MM.1S (cell line): Measurements from ENCODE around the gene SAMD3.

Source experiments
- DNase-seq: peaks from one replicate; pipeline ENCODE4 v3.0.0-alpha.2; 2015
- H2AFZ ChIP-seq: fragments of 300-600 bp; sonication (generic); 2 replicates; pipeline ENCODE4 v1.6.0; 2016; ENCODE audit warnings: antibody characterized with exemption, low read length
- H3F3A ChIP-seq: fragments of 300-600 bp; sonication (generic); 2 replicates; pipeline ENCODE4 v1.6.1; 2016; ENCODE audit warnings: mild to moderate bottlenecking, antibody characterized with exemption, low read length, moderate library complexity, mixed read lengths; ENCODE audit not compliant: insufficient read depth
- H3K27ac ChIP-seq: fragments of 300-600 bp; sonication (generic); 2 replicates; pipeline ENCODE4 v1.5.1; 2016; ENCODE audit warnings: mild to moderate bottlenecking, low read length
- H3K27me3 ChIP-seq: fragments of 300-600 bp; sonication (generic); replicated peaks from 2 replicates; pipeline ENCODE4 v1.6.0; 2016; ENCODE audit warnings: low read length; ENCODE audit not compliant: insufficient read depth
- H3K36me3 ChIP-seq: fragments of 300-600 bp; sonication (generic); replicated peaks from 2 replicates; pipeline ENCODE4 v1.6.1; 2016; ENCODE audit warnings: mild to moderate bottlenecking, low read length, mixed read lengths; ENCODE audit not compliant: insufficient read depth
- H3K4me1 ChIP-seq: fragments of 300-600 bp; sonication (generic); 2 replicates; pipeline ENCODE4 v1.6.1; 2016; ENCODE audit warnings: low read length, mixed read lengths
- H3K4me2 ChIP-seq: fragments of 300-600 bp; sonication (generic); 2 replicates; pipeline ENCODE4 v1.6.0; 2016; ENCODE audit warnings: low read depth, low read length
- H3K4me3 ChIP-seq: fragments of 300-600 bp; sonication (generic); 2 replicates; pipeline ENCODE4 v1.5.1; 2016; ENCODE audit warnings: low read length, mixed read lengths
- H3K79me2 ChIP-seq: fragments of 300-600 bp; sonication (generic); 2 replicates; pipeline ENCODE4 v1.6.1; 2016; ENCODE audit warnings: mixed run types, low read length, mixed read lengths
- H3K9ac ChIP-seq: fragments of 300-600 bp; sonication (generic); 2 replicates; pipeline ENCODE4 v1.6.1; 2016; ENCODE audit warnings: low read length, mixed read lengths
- H3K9me2 ChIP-seq: fragments of 300-600 bp; sonication (generic); replicated peaks from 2 replicates; pipeline ENCODE4 v1.6.1; 2016; ENCODE audit warnings: mild to moderate bottlenecking, low read length, mixed read lengths; ENCODE audit not compliant: insufficient read depth
- H3K9me3 ChIP-seq: fragments of 300-600 bp; sonication (generic); replicated peaks from 2 replicates; pipeline ENCODE4 v1.6.1; 2016; ENCODE audit warnings: mild to moderate bottlenecking, low read length, mixed read lengths; ENCODE audit not compliant: insufficient read depth
- H4K20me1 ChIP-seq: fragments of 300-600 bp; sonication (generic); 2 replicates; pipeline ENCODE4 v1.6.1; 2016; ENCODE audit warnings: mild to moderate bottlenecking, low read length, moderate library complexity, mixed read lengths; ENCODE audit not compliant: insufficient read depth
- CTCF ChIP-seq: fragments of 300-600 bp; sonication (generic); IDR thresholded peaks from 2 replicates; pipeline ENCODE4 v1.5.1; 2016; ENCODE audit warnings: antibody characterized with exemption, low read length, mixed read lengths
- EZH2 ChIP-seq: fragments of 300-600 bp; sonication (generic); optimal IDR thresholded peaks from 2 replicates; pipeline ENCODE3; 2017; ENCODE audit warnings: low read depth, mild to moderate bottlenecking, antibody characterized with exemption, low read length, mixed read lengths
- EZH2phosphoT487 ChIP-seq: fragments of 300-600 bp; sonication (generic); IDR thresholded peaks from 2 replicates; pipeline ENCODE4 v1.6.1; 2018; ENCODE audit warnings: antibody characterized with exemption, low read length

Gene SAMD3

GRCh38 chr6:130113201-130113710 lies 109.5 kb downstream of the SAMD3 start:
- H3K4me2 ChIP-seq: no peak overlapping the region
- H3K9ac ChIP-seq: no peak overlapping the region
- H3K79me2 ChIP-seq: no peaks in the 10 kb centered on the region
- H3F3A ChIP-seq: no peaks in the 10 kb centered on the region
- DNase-seq: no peak
- H2AFZ ChIP-seq: no peak overlapping the region
- no peaks in the 10 kb centered on the region for H3K36me3 ChIP-seq
- H4K20me1 ChIP-seq: no peaks in the 10 kb centered on the region
- no peaks in the 10 kb centered on the region for H3K9me2 ChIP-seq
- TF ChIP-seq CTCF: no peak
- no peak for TF ChIP-seq EZH2phosphoT487
- no peak for TF ChIP-seq EZH2
- H3K27me3 ChIP-seq: no peaks in the 10 kb centered on the region
- no peak overlapping the region for H3K4me3 ChIP-seq
- no peaks in the 10 kb centered on the region for H3K4me1 ChIP-seq
- no peak overlapping the region for H3K27ac ChIP-seq
- no peaks in the 10 kb centered on the region for H3K9me3 ChIP-seq

- no peaks in the 10 kb centered on the region for H3K27me3 ChIP-seq
- no peaks in the 10 kb centered on the region for H3K79me2 ChIP-seq
- no peaks in the 10 kb centered on the region for H3K9me2 ChIP-seq
- H3K36me3 ChIP-seq: no peaks in the 10 kb centered on the region
- H3K4me1 ChIP-seq: no peaks in the 10 kb centered on the region
- DNase-seq: no peak
- no peak overlapping the region for H3K4me2 ChIP-seq
- H4K20me1 ChIP-seq: no peaks in the 10 kb centered on the region
- no peaks in the 10 kb centered on the region for H3F3A ChIP-seq
- no peak for TF ChIP-seq EZH2phosphoT487
- no peaks in the 10 kb centered on the region for H3K9me3 ChIP-seq
- no peak overlapping the region for H3K27ac ChIP-seq
- no peak overlapping the region for H3K9ac ChIP-seq
- no peak overlapping the region for H3K4me3 ChIP-seq
- no peak overlapping the region for H2AFZ ChIP-seq
Observed at GRCh38 chr6:130111031-130111430, 111.7 kb downstream of the SAMD3 start.

- no peaks in the 10 kb centered on the region for H3F3A ChIP-seq
- no peaks in the 10 kb centered on the region for H3K9me2 ChIP-seq
- H3K27ac ChIP-seq: no peak overlapping the region
- DNase-seq: no peak
- no peak overlapping the region for H3K4me3 ChIP-seq
- H3K4me1 ChIP-seq: no peaks in the 10 kb centered on the region
- no peaks in the 10 kb centered on the region for H3K79me2 ChIP-seq
- H3K36me3 ChIP-seq: no peaks in the 10 kb centered on the region
- no peaks in the 10 kb centered on the region for H4K20me1 ChIP-seq
- no peak for TF ChIP-seq CTCF
- no peak for TF ChIP-seq EZH2phosphoT487
- TF ChIP-seq EZH2: no peak
- no peak overlapping the region for H2AFZ ChIP-seq
- H3K9ac ChIP-seq: no peak overlapping the region
- H3K27me3 ChIP-seq: no peaks in the 10 kb centered on the region
- no peaks in the 10 kb centered on the region for H3K9me3 ChIP-seq
- no peak overlapping the region for H3K4me2 ChIP-seq
Observed at GRCh38 chr6:130107710-130108109, 115.0 kb downstream of the SAMD3 start.

GRCh38 chr6:130105996-130106704 lies 116.6 kb downstream of the SAMD3 start:
- Histone ChIP-seq H3K27me3 (no peaks in the 10 kb centered on the region), H2AFZ (no peak overlapping the region), H3K9ac (no peak overlapping the region), H3K9me2 (no peaks in the 10 kb centered on the region), H3K9me3 (no peaks in the 10 kb centered on the region), H3K36me3 (no peaks in the 10 kb centered on the region), H3K79me2 (no peaks in the 10 kb centered on the region), H3K27ac (no peak overlapping the region), H3K4me2 (no peak overlapping the region), H3K4me3 (no peak overlapping the region), H3K4me1 (no peaks in the 10 kb centered on the region), H3F3A (no peaks in the 10 kb centered on the region), H4K20me1 (no peaks in the 10 kb centered on the region)
- TF ChIP-seq CTCF (no peak), EZH2 (no peak), EZH2phosphoT487 (no peak)
- no peak for DNase-seq
